Prostate gland (tissue), 2 donors: Measurements from ENCODE around the gene UNC119B.

Source experiments
- CTCF ChIP-seq, 4 experiments: fragments of 200-600 bp in 2 of 4; fragments of 450-650 bp in 2 of 4; sonication (generic) in 2 of 4; IDR thresholded peaks; 1 replicate in 3 of 4; 2 replicates in 1 of 4; pipeline ENCODE4 v1.5.1; 2016 to 2019; ENCODE audit warnings: antibody characterized with exemption in 4 of 4, mild to moderate bottlenecking in 2 of 4, moderate library complexity in 2 of 4
- POLR2A ChIP-seq: fragments of 450-650 bp; IDR thresholded peaks from one replicate; pipeline ENCODE4 v1.6.1; 2016; ENCODE audit warnings: antibody characterized with exemption, mild to moderate bottlenecking

GRCh38 chr12:120762086-120762485 lies 51.8 kb downstream of the UNC119B start:
- no peak for TF ChIP-seq CTCF (IDR thresholded peaks at IDR 0.05)
- no peak for TF ChIP-seq POLR2A
